RKO (cell line): ENCODE results near the gene FOXK1.

Source experiments
- DNase-seq: peaks from one replicate; pipeline ENCODE4 v3.0.0-alpha.2; 2016; ENCODE audit warnings: low spot score

Gene FOXK1

DNA sequence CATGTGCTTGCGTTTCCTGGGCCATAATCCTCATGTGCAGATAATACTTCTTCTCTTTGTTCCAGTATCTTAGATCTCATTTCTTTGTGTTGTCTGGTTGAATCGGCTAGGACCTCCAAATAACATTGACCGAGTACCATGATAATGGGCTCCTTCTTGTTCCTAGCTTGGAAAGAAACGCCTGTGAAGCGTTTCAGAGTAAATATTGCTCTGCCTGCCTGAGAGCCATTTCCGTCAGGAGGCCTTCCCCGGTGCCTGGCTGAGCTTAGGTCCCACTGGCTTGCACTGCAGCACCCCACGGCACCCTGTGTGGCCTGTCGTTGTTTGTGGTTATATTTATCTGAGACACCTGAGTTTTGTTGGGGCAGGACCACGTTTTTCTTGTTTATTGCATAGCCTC lies 17.7 kb downstream of the FOXK1 start:
- DNase-seq: no peak

DNA sequence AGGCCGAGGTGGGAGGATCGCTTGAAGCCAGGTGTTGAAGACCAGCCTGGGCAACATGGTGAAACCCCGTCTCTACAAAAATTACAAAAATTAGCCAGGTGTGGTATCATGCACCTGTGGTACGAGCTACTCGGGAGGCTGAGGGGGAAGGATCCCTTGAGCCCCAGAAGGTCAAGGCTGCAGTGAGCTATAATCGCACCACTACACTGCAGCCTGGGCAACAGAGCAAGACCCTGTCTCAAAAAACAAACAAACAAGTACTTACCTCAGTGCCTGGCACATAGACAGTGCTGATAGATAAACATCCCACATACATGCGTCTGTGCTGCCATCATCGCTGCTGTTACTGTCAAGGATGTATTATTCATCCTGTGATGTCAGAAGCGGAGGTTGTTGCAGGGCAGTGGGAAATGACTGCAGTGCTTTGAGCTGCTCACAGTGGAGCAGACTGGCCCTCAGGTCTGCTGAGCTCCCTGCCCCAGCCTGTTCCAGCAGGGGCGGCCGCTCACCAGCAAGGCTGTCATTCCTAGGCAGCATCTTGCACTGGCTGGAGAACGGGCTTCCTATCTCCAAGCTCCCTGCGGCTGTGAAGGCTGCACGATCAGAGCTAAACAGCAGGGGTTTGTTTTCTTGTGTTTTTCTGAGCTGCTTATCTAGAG lies 18.6 kb downstream of the FOXK1 start:
- peak; percentile 23 for DNase-seq

DNA sequence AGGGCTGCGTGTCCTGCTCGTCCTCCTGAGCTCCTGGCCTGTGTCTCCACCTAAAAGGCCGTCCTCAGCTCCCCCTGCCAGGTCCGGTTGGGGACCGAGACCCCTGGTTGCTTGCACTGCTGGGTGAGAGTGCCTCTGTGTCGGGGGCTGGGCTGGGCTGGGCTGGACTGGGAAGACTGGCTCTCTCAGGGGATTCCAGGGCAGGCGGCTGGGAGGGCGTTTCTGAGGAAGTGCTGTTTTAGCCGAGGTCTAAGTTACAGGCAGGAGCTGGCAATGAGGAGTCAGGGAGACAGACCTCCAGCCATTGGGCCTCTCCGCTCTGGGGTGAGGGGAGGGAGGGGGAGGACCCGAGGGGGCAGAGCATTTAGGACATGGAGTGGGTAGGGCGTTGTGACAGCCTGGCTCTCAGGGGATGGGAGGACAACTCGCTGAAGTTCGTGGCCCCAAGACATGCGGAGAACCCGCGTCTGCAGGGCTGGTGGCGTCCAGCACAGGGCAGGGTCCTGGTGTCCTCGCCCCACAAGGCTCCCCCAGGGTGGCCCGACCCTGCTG lies 20.9 kb downstream of the FOXK1 start:
- DNase-seq: no peak

DNA sequence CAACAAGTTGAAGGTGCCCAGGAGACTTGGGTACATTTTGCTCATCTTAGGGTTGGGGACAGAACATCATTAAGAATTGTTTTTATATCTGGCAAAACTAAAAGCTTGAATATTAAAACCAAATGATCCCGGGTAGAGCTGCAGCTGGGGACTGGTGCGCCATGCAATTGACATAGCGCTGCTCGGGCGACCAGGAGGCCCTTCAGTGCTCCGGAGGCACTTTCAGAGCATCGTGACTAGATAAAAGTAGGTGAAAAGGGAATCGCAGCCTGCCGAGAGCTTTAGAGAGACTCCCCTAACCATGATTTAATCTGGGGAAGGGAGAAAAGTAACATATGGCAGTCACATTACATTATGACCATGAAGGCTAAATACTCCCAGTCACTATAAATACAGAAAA lies 21.4 kb downstream of the FOXK1 start:
- DNase-seq: no peak

DNA sequence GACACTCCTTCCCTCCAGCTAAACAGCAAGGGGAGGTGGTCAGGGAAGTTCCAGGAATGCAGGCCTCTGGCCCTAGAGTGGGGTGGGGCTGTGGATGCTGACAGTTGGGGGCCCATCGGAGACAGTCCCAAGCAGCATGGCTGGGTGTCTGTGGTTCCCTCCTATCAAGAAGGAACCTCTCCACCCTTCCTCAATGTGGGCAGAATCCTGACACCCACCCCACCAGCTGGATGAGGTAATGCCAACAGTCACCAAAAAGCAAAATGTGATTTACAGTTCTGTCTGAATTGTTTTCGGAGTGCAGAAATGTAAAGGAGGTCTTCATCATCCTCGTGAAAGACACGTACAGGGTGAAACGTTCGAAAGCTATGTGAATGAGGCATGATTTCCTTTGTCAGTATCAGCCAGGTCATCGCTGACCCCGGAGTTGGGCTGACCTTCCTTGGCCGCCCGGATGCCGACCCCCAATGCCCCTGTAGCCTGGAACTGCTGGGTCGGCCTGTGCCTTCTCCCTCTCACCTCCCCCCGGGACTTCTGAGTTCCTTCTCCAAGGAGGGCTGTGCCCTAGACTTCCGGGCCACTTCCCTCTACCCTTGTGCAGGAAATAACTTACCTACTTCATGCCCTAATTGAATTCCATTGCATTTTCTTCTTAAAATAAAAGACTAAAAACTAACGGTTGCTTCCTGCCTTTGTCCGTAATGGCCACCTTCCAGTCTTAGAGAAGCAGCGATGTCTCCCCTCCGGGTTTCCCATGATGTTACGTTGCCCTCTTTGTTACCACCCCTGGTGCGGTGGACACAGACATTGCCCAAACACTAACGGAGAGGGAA lies 24.5 kb downstream of the FOXK1 start:
- no peak for DNase-seq

DNA sequence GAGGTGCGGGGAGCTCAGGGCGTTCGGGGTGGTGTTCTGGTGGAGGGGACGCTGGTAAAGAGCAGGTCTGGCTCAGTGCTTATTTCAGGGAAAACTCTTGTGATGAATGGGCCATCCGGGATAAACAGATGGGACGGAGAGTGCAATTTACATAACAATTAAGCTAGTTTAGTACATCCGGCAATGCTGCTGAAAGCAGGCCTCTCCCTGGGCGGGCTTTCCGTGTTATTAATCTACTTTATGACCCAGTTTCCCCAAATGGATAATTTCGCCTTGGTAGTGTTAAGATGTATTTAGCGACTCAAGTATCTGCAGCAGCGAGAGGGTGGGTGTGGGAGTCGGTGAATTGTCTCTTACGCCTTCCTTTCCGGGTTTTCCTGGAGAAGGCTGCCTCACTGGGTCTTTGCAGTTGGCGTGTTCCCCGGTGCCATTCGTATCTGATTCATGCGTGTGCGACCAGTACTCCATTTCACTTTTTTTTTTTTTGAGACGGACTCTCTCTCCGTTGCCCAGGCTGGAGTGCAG lies 25.2 kb downstream of the FOXK1 start:
- DNase-seq: no peak

DNA sequence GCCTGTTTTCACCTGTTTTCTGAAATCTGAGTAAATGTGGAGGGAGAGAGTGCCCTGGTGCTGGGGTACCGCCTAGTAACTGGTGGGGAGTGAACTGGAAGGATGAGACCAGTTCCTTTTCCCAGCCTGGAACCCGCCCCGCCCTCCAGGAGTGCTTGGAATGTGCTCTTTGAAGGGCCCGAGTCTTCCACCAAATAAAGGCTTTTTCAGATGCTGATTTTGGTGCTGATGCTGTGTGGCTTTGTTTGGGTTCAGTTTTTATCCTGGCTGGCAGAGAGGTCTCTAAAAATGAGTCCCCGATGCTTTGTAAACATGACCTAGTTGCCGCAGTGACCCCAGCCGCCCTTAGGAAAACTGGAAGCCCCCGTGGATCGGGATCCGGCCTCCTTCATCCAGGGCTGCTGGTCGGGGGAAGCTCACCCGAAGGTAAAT lies 25.9 kb downstream of the FOXK1 start:
- DNase-seq: no peak

DNA sequence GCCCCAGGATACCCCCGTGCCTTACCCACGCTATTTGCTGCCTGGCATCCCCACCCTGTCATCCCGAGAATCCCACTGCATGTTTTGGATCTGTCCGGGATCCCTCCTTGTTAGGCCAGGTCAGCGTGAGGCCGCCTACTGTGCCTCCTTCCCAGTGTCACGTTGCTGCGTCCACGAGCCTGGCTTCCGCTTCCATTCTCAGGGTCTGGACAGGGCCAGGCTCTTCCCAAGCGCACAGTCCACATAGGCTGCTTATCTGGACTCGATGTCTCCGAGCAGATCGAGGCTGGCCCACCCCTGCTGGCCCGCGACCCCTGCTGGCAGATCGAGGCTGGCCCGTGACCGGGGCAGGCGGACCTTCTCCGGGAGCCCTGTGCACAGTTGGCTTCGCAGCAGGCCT lies 27.1 kb downstream of the FOXK1 start:
- no peak for DNase-seq

DNA sequence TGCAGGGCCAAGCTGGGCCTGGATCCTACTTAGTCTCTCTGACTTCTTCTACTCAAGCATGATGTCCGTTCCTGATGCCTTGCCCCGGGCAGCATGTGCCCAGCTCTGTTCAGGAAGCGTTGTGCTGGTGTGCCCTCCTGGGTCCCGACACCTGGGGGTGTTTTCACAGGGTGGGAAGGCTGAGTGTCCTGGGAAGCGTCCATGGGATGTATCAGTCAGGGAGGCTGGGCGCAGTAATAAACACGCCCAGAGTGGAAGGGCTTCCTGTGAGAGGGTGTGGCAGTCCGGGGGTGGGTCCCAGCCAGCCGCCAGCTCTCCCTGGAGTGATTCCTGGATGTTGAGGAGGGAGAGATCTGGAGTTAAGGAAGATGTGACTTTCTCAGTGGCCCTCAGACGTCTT lies 29.0 kb downstream of the FOXK1 start:
- no peak for DNase-seq

DNA sequence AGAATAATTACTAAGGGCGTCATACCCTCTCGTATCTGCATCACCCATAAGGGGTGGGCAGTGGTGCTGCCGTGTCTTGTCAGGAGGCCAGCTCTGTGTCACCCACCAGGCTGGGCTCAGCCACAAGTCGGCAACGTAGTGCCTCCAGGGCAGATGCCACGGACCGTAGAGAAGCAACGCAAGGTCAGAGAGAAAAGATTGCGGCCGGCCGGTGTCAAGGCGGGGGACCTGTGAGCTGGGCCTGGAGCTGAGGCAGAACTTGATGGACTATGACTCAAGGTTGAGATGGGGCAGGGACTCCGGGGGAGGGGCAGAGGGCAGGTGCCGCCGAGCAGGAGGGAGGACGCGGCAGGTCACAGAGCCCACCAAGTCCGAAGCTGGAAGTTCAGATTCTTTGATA lies 29.5 kb downstream of the FOXK1 start:
- DNase-seq: no peak

DNA sequence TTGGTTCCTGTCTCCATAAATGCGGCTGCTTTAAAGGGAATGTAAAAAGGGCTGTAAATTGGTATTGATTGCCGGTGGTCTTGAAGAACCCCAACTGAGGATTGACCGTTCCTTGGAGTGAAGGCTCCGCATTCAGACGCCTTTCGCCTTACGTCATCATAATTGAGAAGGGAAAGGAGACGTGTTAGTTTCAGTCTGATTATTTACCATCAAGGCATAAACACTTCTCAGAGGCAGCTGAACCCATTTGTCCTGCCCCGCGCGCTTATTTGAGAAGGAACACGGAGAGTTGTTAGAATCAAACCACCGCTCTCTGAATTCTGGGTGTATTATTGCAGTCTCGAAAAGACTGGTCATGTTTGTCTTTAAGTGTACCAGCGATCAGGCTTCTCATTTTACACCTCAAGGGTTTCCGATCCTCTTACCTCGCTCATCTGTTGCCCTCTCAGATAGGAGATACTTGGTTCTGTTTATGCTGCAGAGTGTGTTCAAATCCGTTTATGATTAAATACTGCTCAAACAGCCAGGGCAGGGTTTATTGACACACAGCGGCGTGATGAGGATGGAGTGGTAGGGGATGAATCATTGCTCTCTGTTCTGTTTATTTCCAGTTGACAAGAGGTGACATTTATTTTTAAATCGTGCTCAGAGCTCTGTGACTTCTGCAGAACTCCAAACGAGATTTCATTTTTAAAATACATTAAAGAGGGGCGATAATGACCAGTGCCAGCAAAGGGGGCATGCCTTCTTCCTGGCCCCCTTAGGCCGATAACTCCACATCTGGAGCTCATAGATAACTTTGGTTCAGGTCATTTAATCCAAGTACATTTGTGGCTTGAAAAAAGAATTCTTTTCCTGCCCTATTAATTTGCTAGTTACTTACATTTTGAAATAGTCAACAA lies 30.4 kb downstream of the FOXK1 start:
- DNase-seq: no peak

DNA sequence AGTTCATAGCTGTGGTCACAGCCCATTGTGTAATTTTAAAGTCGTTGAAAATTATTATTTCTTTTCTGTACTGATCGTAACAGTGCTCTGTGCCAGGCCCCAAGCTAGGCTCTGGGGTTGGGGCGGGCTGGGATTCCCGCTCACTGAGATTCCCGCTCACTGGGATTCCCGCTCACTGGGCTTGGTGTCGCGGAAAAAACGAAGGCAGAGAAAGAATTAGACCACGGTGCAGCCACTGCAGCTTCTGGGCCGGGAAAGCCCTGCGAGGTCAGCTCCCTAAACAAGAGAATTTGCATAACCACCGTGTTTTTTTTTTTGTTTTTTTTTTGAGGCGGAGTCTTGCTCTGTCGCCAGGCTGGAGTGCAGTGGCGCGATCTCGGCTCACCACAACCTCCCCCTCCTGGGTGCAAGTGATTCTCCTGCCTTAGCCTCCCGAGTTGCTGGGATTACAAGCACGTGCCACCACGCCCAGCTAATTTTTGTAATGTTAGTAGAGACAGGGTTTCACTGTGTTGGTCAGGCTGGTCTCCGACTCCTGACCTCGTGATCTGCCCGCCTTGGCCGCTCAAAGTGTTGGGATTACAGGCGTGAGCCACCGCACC lies 31.2 kb downstream of the FOXK1 start:
- no peak for DNase-seq

DNA sequence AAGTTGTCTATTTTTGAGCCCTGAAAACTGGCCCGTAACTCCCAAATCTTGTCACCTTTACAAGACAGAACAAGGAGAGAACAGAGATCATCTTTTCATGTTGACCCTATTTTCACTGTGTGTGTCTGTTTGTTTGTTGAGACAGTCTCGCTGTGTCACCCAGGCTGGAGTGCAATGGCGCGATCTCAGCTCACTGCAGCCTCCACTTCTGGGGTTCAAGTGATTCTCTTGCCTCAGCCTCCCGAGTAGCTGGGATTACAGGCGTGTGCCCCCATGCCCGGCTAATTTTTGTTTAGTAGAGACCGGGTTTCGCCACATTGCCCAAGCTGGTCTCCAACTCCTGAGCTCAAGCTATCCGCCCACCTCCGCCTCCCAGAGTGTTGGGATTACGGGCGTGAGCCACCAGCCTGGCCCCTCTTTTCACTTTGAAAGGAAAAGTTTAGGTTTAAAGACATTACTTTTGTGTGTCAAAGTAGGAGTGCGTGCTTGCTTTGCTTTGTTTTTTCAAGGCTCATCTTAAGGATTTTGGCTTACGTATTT lies 32.1 kb downstream of the FOXK1 start:
- DNase-seq: no peak

DNA sequence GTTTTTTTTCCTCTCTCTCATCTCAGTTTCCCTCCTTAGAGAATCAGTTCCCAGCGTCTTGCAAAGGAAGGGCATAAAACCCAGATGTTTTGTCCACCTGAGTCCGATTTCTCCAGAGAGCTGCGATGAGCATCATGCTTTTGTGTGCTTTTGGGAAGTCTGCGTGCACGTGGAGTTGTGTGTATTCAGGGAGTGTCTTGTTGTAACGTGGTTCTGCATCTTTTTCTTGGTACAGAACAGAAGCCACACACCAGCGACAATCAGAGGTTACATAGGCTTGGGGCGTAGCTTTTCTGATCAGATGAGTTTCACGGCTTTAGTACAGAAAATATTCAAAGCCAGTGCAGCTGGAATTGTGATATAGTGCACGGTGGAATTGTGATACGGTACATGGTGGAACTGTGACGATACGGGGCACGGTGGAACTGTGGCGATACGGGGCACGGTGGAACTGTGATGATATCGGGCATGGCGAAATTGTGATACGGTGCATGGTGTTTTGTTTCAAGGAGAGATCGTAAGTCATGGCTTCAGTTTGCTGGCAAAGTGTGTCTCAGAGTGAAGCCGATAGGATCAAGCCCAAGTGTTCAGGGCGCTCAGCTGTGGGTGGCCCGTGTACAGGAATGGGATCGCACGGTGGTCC lies 32.8 kb downstream of the FOXK1 start:
- DNase-seq: no peak

DNA sequence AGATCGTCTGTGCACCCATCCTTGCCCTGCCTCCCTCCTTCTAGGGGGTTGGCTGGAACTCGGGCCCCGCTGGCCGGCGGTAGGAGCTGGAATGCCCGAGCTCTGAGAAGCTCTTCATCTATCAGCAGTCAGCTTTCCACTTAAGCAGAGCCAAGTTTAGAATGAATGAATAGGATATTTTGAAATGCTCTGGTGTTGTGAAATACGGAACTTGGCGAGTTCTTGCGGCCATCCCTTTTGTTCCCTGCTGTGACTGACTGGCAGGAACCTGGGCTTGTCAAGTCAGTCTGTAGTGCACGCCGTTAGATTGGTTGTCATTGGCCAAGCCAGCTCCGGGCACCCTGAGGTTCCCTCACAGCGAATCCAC lies 33.3 kb downstream of the FOXK1 start:
- DNase-seq: no peak

DNA sequence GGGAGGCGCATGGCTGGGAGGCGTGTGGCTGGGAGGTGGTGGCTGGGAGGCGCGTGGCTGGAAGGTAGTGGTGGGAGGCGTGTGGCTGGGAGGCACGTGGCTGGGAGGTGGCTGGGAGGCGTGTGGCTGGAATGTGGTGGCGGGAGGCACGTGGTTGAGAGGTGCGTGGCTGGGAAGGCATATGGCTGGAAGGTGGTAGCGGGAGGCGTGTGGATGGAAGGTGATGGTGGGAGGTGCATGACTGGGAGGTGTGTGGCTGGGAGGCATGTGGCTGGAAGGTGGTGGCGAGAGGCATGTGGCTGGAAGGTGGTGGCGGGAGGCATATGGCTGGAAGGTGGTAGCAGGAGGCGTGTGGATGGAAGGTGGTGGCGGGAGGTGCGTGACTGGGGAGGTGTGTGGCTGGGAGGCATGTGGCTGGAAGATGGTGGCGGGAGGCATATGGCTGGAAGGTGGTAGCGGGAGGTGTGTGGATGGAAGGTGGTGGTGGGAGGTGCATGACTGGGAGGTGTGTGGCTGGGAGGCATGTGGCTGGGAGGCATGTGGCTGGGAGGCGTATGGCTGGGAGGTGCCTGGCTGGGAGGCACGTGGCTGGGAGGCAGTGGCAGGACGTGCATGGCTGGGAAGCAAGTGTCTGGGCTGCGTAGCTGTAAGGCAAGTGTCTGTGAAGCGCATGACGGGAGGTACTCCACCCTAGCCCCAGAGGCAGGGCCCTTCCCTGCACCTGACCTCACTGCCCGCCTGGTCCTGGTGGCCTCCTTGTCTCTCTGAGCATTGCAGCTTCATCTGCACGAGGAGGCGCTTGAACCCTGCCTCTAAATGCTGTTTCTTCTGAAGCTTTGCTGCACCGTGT lies 35.1 kb downstream of the FOXK1 start:
- no peak for DNase-seq

DNA sequence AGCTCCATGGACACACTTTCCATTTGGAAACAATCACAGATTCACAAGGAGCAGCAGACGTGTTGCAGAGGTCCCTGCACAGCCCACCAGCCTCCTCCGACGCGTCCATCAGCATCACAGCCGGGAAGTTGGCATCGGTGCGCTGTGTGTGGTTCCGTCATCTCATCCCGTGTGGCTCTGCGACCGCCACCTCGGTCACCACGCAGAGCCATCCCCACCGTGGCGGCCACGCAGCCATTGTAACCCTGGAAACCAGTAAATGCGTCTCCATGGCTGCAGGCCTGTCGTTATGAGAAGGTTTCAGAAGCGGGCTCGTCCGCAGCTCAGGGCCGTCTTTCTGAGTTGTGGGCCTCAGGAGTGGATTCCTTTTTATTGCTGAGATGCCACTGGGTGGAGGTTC lies 36.0 kb downstream of the FOXK1 start:
- DNase-seq: no peak

DNA sequence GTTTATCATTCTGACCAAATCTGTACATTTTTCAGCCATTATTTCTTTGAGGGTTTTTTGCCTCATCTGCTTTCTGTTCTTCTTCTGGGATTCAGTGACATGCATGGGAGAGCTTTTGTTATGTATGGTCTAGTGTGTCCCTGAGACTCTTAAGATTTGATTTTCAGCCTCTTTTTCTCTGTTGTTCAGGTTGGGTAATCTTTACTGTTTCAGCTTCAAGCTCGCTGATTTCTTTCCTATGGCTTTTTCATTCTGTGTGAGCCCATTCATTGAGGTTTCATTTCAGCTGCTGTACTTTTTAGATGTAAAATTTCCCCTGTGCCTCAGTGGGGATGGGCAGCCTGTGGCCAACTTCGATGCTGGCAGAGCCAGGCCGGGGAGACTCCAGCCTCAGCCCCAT lies 38.1 kb downstream of the FOXK1 start:
- no peak for DNase-seq

DNA sequence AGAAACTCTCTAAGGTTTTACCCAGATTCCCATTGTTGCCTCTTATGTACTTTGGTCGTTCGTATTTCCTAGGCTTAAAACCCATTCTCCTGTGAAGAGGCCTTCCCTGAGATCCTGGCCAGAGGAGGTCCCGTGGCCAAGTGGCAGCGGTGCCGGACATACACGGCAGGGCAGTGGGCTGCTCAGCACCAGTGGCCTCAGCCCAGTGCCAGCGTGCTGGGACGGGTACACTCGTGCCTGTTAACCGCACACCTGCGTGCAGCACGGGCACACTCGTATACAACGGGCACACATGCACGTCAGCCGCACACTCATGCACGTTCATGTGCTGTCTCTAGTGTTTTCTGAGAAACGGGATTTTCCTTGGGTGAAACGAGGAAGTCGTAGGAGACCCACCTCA lies 40.2 kb downstream of the FOXK1 start:
- DNase-seq: no peak
